Karpas-422 (cell line): Measurements from ENCODE around the gene PPARGC1A. TPM values are rescaled to one million over a fixed set of nuclear protein-coding genes. Genes with fewer than 3 reads are reported as not detected.

Experiments used
- DNase-seq: peaks from one replicate; pipeline ENCODE4 v3.0.0-alpha.2; 2015
- H2AFZ ChIP-seq: fragments of 200-600 bp; sonication (generic); 2 replicates; pipeline ENCODE4 v1.6.1; 2014; ENCODE audit warnings: antibody characterized with exemption, low read length, mixed read lengths
- H3K27ac ChIP-seq: fragments of 200-600 bp; sonication (generic); 2 replicates; pipeline ENCODE4 v1.5.1; 2014; ENCODE audit warnings: mild to moderate bottlenecking, low read length, moderate library complexity
- H3K27me3 ChIP-seq: fragments of 200-600 bp; sonication (generic); 2 replicates; pipeline ENCODE4 v1.6.1; 2014; ENCODE audit warnings: low read length, mixed read lengths
- H3K36me3 ChIP-seq: fragments of 200-600 bp; sonication (generic); 2 replicates; pipeline ENCODE4 v1.6.1; 2014; ENCODE audit warnings: low read length, mixed read lengths; ENCODE audit not compliant: insufficient read depth
- H3K4me1 ChIP-seq: fragments of 200-600 bp; sonication (generic); 2 replicates; pipeline ENCODE4 v1.6.1; 2014; ENCODE audit warnings: mild to moderate bottlenecking, low read length, mixed read lengths
- H3K4me2 ChIP-seq: fragments of 200-600 bp; sonication (generic); 2 replicates; pipeline ENCODE4 v1.6.1; 2014; ENCODE audit warnings: low read length, low read depth, mild to moderate bottlenecking; ENCODE audit not compliant: poor library complexity, severe bottlenecking
- H3K4me3 ChIP-seq: fragments of 200-600 bp; sonication (generic); 2 replicates; pipeline ENCODE4 v1.5.1; 2014; ENCODE audit warnings: mild to moderate bottlenecking, antibody characterized with exemption, low read length, mixed read lengths
- H3K79me2 ChIP-seq: fragments of 200-600 bp; sonication (generic); 2 replicates; pipeline ENCODE4 v1.6.1; 2014; ENCODE audit warnings: mild to moderate bottlenecking, low read length, mixed read lengths
- H3K9ac ChIP-seq: fragments of 200-600 bp; sonication (generic); 2 replicates; pipeline ENCODE4 v1.6.0; 2014; ENCODE audit warnings: low read length
- H3K9me2 ChIP-seq: fragments of 200-600 bp; sonication (generic), shearing (Covaris generic); replicated peaks from 2 replicates; pipeline ENCODE4 v1.6.0; 2014; ENCODE audit warnings: mild to moderate bottlenecking, low read length, moderate library complexity; ENCODE audit not compliant: insufficient read depth
- H3K9me3 ChIP-seq: fragments of 300-700, 200-600 bp; sonication (generic); 2 replicates; pipeline ENCODE4 v1.6.1; 2014; ENCODE audit warnings: low read length, mixed read lengths
- H4K20me1 ChIP-seq: fragments of 200-600 bp; sonication (generic); 2 replicates; pipeline ENCODE4 v1.6.1; 2014; ENCODE audit warnings: mild to moderate bottlenecking, antibody characterized with exemption, low read length, low read depth; ENCODE audit not compliant: insufficient read depth
- total RNA-seq: library from RNA; depleted of rRNA; stranded (reverse); fragments of >200 nt; shearing (Covaris generic); gene quantifications from 2 replicates; pipeline ENCODE4 v1.2.3, GENCODE V29; 2014; ENCODE audit warnings: low replicate concordance

Gene PPARGC1A
- total RNA-seq, 1 experiment from 2014 or later: not detected

- H3K27ac ChIP-seq: no peak overlapping the region
- no peaks in the 10 kb centered on the region for H3K9me3 ChIP-seq
- no peak overlapping the region for H3K4me3 ChIP-seq
- H3K9me2 ChIP-seq: no peaks in the 10 kb centered on the region
- H3K36me3 ChIP-seq: no peaks in the 10 kb centered on the region
- H3K4me2 ChIP-seq: no peak overlapping the region
- DNase-seq: no peak
- H3K79me2 ChIP-seq: no peaks in the 10 kb centered on the region
- H3K27me3 ChIP-seq: no peaks in the 10 kb centered on the region
- no peaks in the 10 kb centered on the region for H4K20me1 ChIP-seq
- no peak overlapping the region for H2AFZ ChIP-seq
- H3K9ac ChIP-seq: no peak overlapping the region
- no peaks in the 10 kb centered on the region for H3K4me1 ChIP-seq
Observed at GRCh38 chr4:23889391-23889790, 456 bp downstream of the PPARGC1A start.

- H3K4me1 ChIP-seq: no peaks in the 10 kb centered on the region
- no peaks in the 10 kb centered on the region for H3K9me3 ChIP-seq
- H3K4me2 ChIP-seq: no peak overlapping the region
- no peak overlapping the region for H2AFZ ChIP-seq
- no peak overlapping the region for H3K9ac ChIP-seq
- no peaks in the 10 kb centered on the region for H3K27me3 ChIP-seq
- H3K79me2 ChIP-seq: no peaks in the 10 kb centered on the region
- H3K36me3 ChIP-seq: no peaks in the 10 kb centered on the region
- H3K9me2 ChIP-seq: no peaks in the 10 kb centered on the region
- DNase-seq: no peak
- no peak overlapping the region for H3K4me3 ChIP-seq
- H4K20me1 ChIP-seq: no peaks in the 10 kb centered on the region
- H3K27ac ChIP-seq: no peak overlapping the region
Observed at GRCh38 chr4:23888421-23889319, 1.2 kb downstream of the PPARGC1A start.

GRCh38 chr4:23887989-23888388, 1.9 kb downstream of the PPARGC1A start:
- Histone ChIP-seq H3K79me2 (no peaks in the 10 kb centered on the region), H3K9me2 (no peaks in the 10 kb centered on the region), H3K4me1 (no peaks in the 10 kb centered on the region)

GRCh38 chr4:23887173-23887572, 2.7 kb downstream of the PPARGC1A start:
- H3K9ac ChIP-seq: no peak overlapping the region
- no peak overlapping the region for H3K27ac ChIP-seq
- H3K4me3 ChIP-seq: no peak overlapping the region
- H3K4me1 ChIP-seq: no peaks in the 10 kb centered on the region
- no peaks in the 10 kb centered on the region for H3K9me2 ChIP-seq
- no peaks in the 10 kb centered on the region for H4K20me1 ChIP-seq
- H3K36me3 ChIP-seq: no peaks in the 10 kb centered on the region
- no peak for DNase-seq
- no peak overlapping the region for H3K4me2 ChIP-seq
- H3K79me2 ChIP-seq: no peaks in the 10 kb centered on the region
- H3K9me3 ChIP-seq: no peaks in the 10 kb centered on the region
- no peaks in the 10 kb centered on the region for H3K27me3 ChIP-seq
- no peak overlapping the region for H2AFZ ChIP-seq

More at GRCh38 chr4:23887989-23888388, 1.9 kb downstream of the PPARGC1A start:
- DNase-seq: no peak
- Histone ChIP-seq H3K36me3 (no peaks in the 10 kb centered on the region), H3K4me3 (no peak overlapping the region), H3K4me2 (no peak overlapping the region), H4K20me1 (no peaks in the 10 kb centered on the region), H2AFZ (no peak overlapping the region), H3K9me3 (no peaks in the 10 kb centered on the region), H3K9ac (no peak overlapping the region), H3K27ac (no peak overlapping the region), H3K27me3 (no peaks in the 10 kb centered on the region)

DNA sequence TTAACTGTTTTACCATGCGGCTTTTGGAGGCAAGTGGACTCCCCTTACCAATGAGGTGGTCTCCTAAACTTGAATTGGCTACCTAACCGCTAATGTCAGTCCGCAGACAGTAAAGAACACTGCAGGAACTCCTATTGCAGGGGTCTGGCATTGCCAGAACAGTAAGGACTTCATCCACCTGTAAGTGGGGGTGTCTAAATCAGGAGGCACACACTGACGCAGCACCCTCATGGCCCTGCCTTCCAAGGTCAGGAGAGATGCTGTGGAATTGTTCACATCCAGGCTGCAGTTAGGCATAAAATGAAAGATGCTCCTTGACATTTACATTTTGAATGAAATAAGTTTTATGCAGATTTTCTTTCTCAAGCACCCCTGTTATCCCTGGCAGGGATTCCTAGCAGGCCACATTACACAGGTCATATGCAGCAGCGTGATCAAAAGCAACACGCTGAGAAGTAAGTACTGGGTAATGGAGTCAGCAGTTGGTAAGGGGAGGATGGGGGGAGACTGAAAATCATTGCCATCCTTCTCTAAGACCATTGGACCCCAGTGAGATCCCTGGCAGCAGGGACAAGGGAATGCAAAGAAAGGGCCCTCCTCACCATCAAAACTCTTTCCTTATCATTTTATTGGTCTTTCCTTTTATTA, 3.8 kb downstream of the PPARGC1A start:
- H3K36me3 ChIP-seq: no peaks in the 10 kb centered on the region
- no peaks in the 10 kb centered on the region for H3K4me1 ChIP-seq
- no peak overlapping the region for H3K9ac ChIP-seq
- H4K20me1 ChIP-seq: no peaks in the 10 kb centered on the region
- no peak overlapping the region for H3K27ac ChIP-seq
- H3K4me2 ChIP-seq: no peak overlapping the region
- no peak overlapping the region for H3K4me3 ChIP-seq
- H2AFZ ChIP-seq: no peak overlapping the region
- H3K9me2 ChIP-seq: no peaks in the 10 kb centered on the region
- H3K27me3 ChIP-seq: no peaks in the 10 kb centered on the region
- no peaks in the 10 kb centered on the region for H3K9me3 ChIP-seq
- no peak for DNase-seq
- no peaks in the 10 kb centered on the region for H3K79me2 ChIP-seq

GRCh38 chr4:23884741-23885140, 5.1 kb downstream of the PPARGC1A start:
- no peak overlapping the region for H2AFZ ChIP-seq
- H3K9ac ChIP-seq: no peak overlapping the region
- H3K27me3 ChIP-seq: no peaks in the 10 kb centered on the region
- H3K79me2 ChIP-seq: no peaks in the 10 kb centered on the region
- no peaks in the 10 kb centered on the region for H3K9me2 ChIP-seq
- no peak overlapping the region for H3K4me3 ChIP-seq
- H4K20me1 ChIP-seq: 0 out of 2 replicates have a peak, but pooled peaks cover 3% of the 10 kb centered on the region
- H3K4me1 ChIP-seq: no peaks in the 10 kb centered on the region
- no peak for DNase-seq
- H3K27ac ChIP-seq: no peak overlapping the region
- H3K4me2 ChIP-seq: no peak overlapping the region
- no peaks in the 10 kb centered on the region for H3K9me3 ChIP-seq
- no peaks in the 10 kb centered on the region for H3K36me3 ChIP-seq

GRCh38 chr4:23884261-23884660, 5.6 kb downstream of the PPARGC1A start:
- 0 out of 2 replicates have a peak, but pooled peaks cover 3% of the 10 kb centered on the region for H4K20me1 ChIP-seq
- no peak overlapping the region for H3K27ac ChIP-seq
- H3K9me3 ChIP-seq: no peaks in the 10 kb centered on the region
- no peak overlapping the region for H3K4me3 ChIP-seq
- H2AFZ ChIP-seq: no peak overlapping the region
- H3K36me3 ChIP-seq: no peaks in the 10 kb centered on the region
- H3K9me2 ChIP-seq: no peaks in the 10 kb centered on the region
- no peaks in the 10 kb centered on the region for H3K4me1 ChIP-seq
- no peak overlapping the region for H3K9ac ChIP-seq
- no peak for DNase-seq
- H3K27me3 ChIP-seq: no peaks in the 10 kb centered on the region
- no peak overlapping the region for H3K4me2 ChIP-seq
- H3K79me2 ChIP-seq: no peaks in the 10 kb centered on the region

GRCh38 chr4:23882976-23883531, 6.8 kb downstream of the PPARGC1A start:
- no peaks in the 10 kb centered on the region for H3K9me3 ChIP-seq
- no peak for DNase-seq
- no peaks in the 10 kb centered on the region for H3K4me1 ChIP-seq
- no peaks in the 10 kb centered on the region for H3K9me2 ChIP-seq
- H3K36me3 ChIP-seq: no peaks in the 10 kb centered on the region
- no peaks in the 10 kb centered on the region; the same call in 1 of the 2 replicates for H3K27me3 ChIP-seq
- no peak overlapping the region for H3K4me2 ChIP-seq
- no peak overlapping the region for H3K9ac ChIP-seq
- no peak overlapping the region for H3K4me3 ChIP-seq
- no peak overlapping the region for H2AFZ ChIP-seq
- H3K79me2 ChIP-seq: no peaks in the 10 kb centered on the region
- no peak overlapping the region for H3K27ac ChIP-seq
- 0 out of 2 replicates have a peak, but pooled peaks cover 3% of the 10 kb centered on the region for H4K20me1 ChIP-seq
